Fibroblast of villous mesenchyme (primary cell): Measurements from ENCODE around the gene GP5. TPM values are rescaled to one million over a fixed set of nuclear protein-coding genes. Genes with fewer than 3 reads are reported as not detected.
A peak's percentile ranks its signal among the peaks of the same experiment; 100 is the strongest.

Source experiments
- DNase-seq: peaks from one replicate; pipeline ENCODE4 v3.0.0-alpha.2; 2010; ENCODE audit warnings: low read depth
- H3K4me3 ChIP-seq: 2 replicates; pipeline ENCODE4 v1.5.1; 2011; ENCODE audit warnings: low read depth, mild to moderate bottlenecking, low read length
- CTCF ChIP-seq: IDR thresholded peaks from 2 replicates; pipeline ENCODE4 v1.5.1; 2012; ENCODE audit warnings: low read depth, mild to moderate bottlenecking, low read length; ENCODE audit not compliant: insufficient read depth
- total RNA-seq: library from RNA; depleted of rRNA; stranded (reverse); fragments of >200 nt; gene quantifications from 2 replicates; pipeline ENCODE4 v1.2.3, GENCODE V29; 2012

GP5 gene
- total RNA-seq, 1 donor: not detected

- TF ChIP-seq CTCF: no peak
- peak; percentile 44 for DNase-seq
- no peak overlapping the region for H3K4me3 ChIP-seq
Measured at GRCh38 chr3:194355379-194355778, 43.7 kb downstream of the GP5 start.

GRCh38 chr3:194354315-194354714 is 44.8 kb downstream of the GP5 start:
- no peak for TF ChIP-seq CTCF
- DNase-seq: no peak
- H3K4me3 ChIP-seq: no peak overlapping the region

GRCh38 chr3:194352667-194353246 is 46.3 kb downstream of the GP5 start:
- H3K4me3 ChIP-seq: no peak overlapping the region
- TF ChIP-seq CTCF: no peak

GRCh38 chr3:194351952-194352536 is 47.0 kb downstream of the GP5 start:
- no peak overlapping the region for H3K4me3 ChIP-seq
- no peak for DNase-seq
- no peak for TF ChIP-seq CTCF

More at GRCh38 chr3:194352667-194353246, 46.3 kb downstream of the GP5 start:
- DNase-seq: no peak

- no peak for DNase-seq
- no peak within 1 kb of the TSS for H3K4me3 ChIP-seq
- no peak for TF ChIP-seq CTCF
Measured at GRCh38 chr3:194351080-194351672, 47.9 kb downstream of the GP5 start, which contains the start of gene CPN2. CPN2 (minus strand) TSS chr3:194351328; CDS start chr3:194342702, 8,626 bp downstream.

- no peak for DNase-seq
- TF ChIP-seq CTCF: no peak
- no peak overlapping the region for H3K4me3 ChIP-seq
Measured at GRCh38 chr3:194350726-194351071, 48.4 kb downstream of the GP5 start.
